PC-9 (cell line): ENCODE results near the gene TTC13.

Experiments used
- EZH2 ChIP-seq: fragments of 200-600 bp; sonication (generic); IDR thresholded peaks from 2 replicates; pipeline ENCODE4 v1.8.0; 2017; ENCODE audit warnings: antibody characterized with exemption, low read depth
- TF ChIP-seq, protein P1 (sequence below): fragments of 200-600 bp; sonication (generic); conservative IDR thresholded peaks from 2 replicates; pipeline ENCODE4 v1.6.1; 2017; ENCODE audit warnings: mixed run types, antibody characterized with exemption, mild to moderate bottlenecking, moderate library complexity

DNA sequence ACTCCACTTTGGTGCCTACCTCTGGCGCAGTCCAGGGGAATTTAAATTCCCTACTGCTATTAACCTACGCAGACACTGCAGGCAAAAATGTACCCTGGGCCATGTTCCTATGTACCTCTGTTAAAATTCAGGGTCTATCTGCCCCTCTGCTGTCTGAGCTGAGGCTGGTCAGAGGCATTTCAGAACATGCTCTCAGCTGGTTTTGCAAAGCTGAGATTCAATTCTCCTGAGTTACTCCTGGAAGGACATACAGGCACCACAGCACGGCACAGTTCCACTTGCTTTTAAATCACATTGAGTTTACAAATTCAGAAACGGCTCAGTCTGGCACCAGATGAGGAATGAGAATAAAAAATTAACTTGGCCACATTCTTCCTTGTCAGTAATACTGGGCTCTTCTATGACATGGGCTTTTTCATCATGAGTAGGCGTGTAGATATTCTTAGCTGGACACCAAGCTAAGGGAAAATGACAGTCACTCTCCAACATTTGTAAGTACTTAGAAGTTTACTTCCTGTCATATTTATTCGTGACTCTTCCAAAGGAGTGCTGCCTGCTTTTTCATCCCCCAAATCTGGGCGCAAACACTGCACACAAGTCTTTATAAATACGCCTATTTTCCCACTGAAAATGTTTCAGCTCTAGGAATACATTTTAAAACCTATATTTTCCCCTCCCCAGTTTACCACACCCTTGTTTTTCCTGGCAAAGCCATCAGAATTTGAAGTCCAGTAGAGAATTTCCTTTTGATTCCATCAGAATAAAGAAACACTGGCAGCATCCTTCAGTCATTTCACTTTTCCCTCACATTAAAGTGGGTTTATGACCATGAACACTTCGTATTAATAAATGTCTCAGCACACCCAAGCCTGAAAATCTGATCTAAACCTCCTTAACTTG, 112.2 kb downstream of the TTC13 start:
- TF ChIP-seq, protein P1, sequence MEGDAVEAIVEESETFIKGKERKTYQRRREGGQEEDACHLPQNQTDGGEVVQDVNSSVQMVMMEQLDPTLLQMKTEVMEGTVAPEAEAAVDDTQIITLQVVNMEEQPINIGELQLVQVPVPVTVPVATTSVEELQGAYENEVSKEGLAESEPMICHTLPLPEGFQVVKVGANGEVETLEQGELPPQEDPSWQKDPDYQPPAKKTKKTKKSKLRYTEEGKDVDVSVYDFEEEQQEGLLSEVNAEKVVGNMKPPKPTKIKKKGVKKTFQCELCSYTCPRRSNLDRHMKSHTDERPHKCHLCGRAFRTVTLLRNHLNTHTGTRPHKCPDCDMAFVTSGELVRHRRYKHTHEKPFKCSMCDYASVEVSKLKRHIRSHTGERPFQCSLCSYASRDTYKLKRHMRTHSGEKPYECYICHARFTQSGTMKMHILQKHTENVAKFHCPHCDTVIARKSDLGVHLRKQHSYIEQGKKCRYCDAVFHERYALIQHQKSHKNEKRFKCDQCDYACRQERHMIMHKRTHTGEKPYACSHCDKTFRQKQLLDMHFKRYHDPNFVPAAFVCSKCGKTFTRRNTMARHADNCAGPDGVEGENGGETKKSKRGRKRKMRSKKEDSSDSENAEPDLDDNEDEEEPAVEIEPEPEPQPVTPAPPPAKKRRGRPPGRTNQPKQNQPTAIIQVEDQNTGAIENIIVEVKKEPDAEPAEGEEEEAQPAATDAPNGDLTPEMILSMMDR: no peak
- no peak for TF ChIP-seq EZH2
